Activated naive CD8-positive, alpha-beta T cell (primary cell): Measurements from ENCODE around the gene PDE8B.

Experiments used
- H3K27ac Mint-ChIP-seq: one replicate; pipeline ENCODE4 v1.8.0; 2021; ENCODE audit warnings: mixed read lengths
- H3K27me3 Mint-ChIP-seq: one replicate; pipeline ENCODE4 v1.8.0; 2021; ENCODE audit warnings: mixed read lengths
- H3K36me3 Mint-ChIP-seq: one replicate; pipeline ENCODE4 v1.8.0; 2021; ENCODE audit warnings: mixed read lengths
- H3K4me1 Mint-ChIP-seq: one replicate; pipeline ENCODE4 v1.8.0; 2021; ENCODE audit warnings: low read depth, mixed read lengths
- H3K4me3 Mint-ChIP-seq: one replicate; pipeline ENCODE4 v1.8.0; 2021; ENCODE audit warnings: mild to moderate bottlenecking, mixed read lengths
- H3K9me3 Mint-ChIP-seq: one replicate; pipeline ENCODE4 v1.8.0; 2021; ENCODE audit warnings: low read depth, mixed read lengths

Gene PDE8B

DNA sequence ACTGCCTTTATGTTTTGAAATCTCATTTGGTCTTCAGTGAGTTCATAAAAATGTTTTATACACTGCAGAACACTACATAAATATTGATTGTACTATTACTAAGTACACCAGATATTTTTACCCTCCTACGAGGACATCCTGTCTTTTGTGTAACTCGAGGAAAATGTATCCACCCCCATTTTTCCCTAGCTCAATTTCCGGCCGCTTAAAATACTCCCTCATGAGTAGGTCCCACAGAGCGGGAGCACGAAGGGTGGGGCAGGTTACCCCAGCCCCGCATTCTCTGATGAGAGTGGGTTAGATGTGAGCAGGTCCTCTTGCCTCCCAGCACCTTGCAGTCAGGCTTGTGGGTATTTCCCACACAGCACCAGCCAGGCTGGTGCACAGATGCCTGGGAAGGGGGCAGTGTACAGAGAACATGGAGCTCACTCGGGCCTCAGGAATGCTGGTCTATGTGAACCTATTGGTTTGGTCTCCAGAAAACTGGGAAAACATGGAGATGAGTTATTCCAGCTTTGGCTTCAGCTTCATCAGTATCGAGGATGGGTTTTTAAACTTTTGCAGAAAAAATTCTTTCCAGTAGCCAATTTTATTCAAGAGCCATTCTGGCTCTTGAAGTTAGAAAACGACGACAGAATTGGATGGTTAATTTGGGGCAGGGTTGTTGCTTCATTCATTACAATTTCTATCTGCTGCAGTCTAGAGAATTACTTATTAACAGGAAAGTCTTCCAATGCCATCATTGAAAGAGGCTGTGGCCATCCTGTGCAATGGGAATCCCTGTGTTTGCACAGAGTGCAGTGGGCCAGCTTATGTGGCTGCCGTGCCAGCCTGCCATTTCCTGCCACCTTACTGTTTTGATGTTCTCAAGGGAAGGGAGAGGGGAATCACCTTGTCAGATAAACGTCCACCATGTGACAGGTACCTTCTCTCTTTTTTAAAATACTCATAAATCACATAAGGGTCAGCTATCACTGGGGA lies 208.4 kb downstream of the PDE8B start:
- Mint-ChIP-seq H3K36me3 (no peaks in the 10 kb centered on the region), H3K27me3 (peaks cover 6% of the 10 kb centered on the region), H3K4me3 (no peak overlapping the region), H3K9me3 (peaks cover 4% of the 10 kb centered on the region), H3K4me1 (no peaks in the 10 kb centered on the region), H3K27ac (no peak overlapping the region)

- Mint-ChIP-seq H3K36me3 (no peaks in the 10 kb centered on the region), H3K9me3 (peaks cover 4% of the 10 kb centered on the region), H3K4me1 (no peaks in the 10 kb centered on the region), H3K27me3 (peaks cover 5% of the 10 kb centered on the region), H3K4me3 (no peak overlapping the region), H3K27ac (no peak overlapping the region)
Observed at GRCh38 chr5:77419644-77420582, 209.4 kb downstream of the PDE8B start.

DNA sequence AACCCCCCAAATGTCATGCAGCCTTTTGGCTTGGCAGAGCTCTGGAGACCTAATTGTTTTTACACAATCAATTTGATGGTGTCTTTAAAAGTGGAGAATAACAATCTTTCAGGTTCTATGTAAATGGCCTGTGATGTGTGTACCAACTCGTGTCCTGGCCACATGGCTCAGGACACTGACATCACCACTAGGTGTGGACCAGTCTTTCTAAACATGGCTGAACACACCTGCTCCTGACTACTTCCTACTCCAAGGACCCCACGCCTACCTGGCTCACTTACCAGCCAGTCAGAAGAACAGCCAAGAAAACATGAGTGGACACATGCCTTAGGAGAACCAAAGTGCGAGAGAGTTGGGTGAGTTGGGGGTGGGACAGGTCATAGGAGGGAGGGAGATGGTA lies 210.5 kb downstream of the PDE8B start:
- Mint-ChIP-seq H3K36me3 (no peaks in the 10 kb centered on the region), H3K4me1 (no peaks in the 10 kb centered on the region), H3K4me3 (no peak overlapping the region), H3K27ac (no peak overlapping the region), H3K9me3 (peaks cover 4% of the 10 kb centered on the region), H3K27me3 (peaks cover 4% of the 10 kb centered on the region)

- no peaks in the 10 kb centered on the region for H3K36me3 Mint-ChIP-seq
- H3K27me3 Mint-ChIP-seq: no peaks in the 10 kb centered on the region
- no peaks in the 10 kb centered on the region for H3K4me1 Mint-ChIP-seq
- no peak overlapping the region for H3K4me3 Mint-ChIP-seq
- H3K27ac Mint-ChIP-seq: no peak overlapping the region
- H3K9me3 Mint-ChIP-seq: peaks cover 4% of the 10 kb centered on the region
Observed at GRCh38 chr5:77423022-77423750, 212.7 kb downstream of the PDE8B start.

DNA sequence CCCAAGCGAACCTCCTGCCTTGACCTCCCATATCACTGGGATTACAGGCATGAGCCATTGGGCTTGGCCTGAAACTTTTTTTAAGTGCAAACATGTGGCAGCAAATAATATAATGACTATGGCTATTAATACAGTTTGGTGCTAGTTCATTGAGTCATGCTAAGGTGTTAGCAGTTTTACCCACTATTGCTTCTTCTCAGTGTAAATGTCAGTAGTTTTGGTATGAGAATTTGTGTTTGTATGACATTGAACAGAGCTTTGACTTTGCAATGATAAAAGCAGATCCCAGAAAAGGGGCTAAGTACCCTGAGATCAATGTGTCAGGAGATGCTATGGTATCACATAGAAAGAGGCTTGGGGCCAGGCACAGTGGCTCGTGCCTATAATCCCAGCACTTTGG lies 214.4 kb downstream of the PDE8B start:
- Mint-ChIP-seq H3K27ac (no peak overlapping the region), H3K4me3 (no peak overlapping the region), H3K4me1 (no peaks in the 10 kb centered on the region), H3K9me3 (peaks cover 4% of the 10 kb centered on the region), H3K36me3 (peaks cover under 1% of the 10 kb centered on the region), H3K27me3 (no peaks in the 10 kb centered on the region)

DNA sequence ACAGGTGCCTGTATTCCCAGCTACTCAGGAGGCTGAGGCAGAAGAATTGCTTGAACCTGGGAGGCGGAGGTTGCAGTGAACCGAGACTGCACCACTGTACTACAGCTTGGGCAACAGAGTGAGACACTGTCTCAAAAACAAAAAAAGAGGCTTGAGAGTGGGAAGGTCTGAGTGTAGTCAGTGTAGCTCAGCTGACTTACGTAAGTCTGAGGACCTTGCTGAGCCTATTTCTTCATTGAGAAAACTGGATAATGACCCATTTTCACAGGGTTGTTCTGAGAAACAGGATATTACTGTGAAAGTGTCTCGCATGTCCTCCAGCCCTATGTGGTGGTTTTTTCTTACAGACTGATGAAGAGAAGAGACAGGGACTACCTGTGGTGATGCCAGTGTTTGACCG lies 214.9 kb downstream of the PDE8B start:
- no peak overlapping the region for H3K4me3 Mint-ChIP-seq
- H3K9me3 Mint-ChIP-seq: peaks cover 4% of the 10 kb centered on the region
- H3K27ac Mint-ChIP-seq: no peak overlapping the region

DNA sequence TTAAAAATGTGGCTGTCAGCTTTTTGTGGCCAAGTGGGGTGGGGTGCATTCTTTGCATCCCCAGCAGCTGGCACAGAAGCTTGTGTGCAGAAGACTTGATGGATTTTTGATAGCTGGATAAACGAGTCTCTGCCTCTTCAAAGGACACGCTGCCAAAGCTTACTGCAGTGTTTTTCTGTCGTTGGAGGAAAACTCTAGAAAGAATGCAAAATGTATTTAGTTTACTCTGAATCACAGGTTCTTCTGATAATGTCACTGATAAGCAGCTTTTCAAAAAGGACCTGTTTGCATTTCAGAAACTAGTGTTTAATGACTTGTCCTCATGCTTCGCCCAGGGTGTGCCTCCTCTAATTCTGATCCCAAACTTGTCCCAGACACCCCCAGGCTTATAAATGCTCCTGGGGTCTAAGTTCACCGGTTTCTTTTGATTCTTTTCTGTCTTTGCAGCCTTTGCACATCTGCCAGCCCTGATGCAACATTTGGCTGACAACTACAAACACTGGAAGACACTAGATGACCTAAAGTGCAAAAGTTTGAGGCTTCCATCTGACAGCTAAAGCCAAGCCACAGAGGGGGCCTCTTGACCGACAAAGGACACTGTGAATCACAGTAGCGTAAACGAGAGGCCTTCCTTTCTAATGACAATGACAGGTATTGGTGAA lies 215.6 kb downstream of the PDE8B start:
- Mint-ChIP-seq H3K27ac (no peak overlapping the region), H3K36me3 (peaks cover 2% of the 10 kb centered on the region), H3K4me3 (no peak overlapping the region), H3K27me3 (no peaks in the 10 kb centered on the region), H3K4me1 (no peaks in the 10 kb centered on the region), H3K9me3 (peaks cover 4% of the 10 kb centered on the region)

More for the DNA sequence above, 214.9 kb downstream of the PDE8B start:
- Mint-ChIP-seq H3K4me1 (no peaks in the 10 kb centered on the region), H3K36me3 (peaks cover 2% of the 10 kb centered on the region), H3K27me3 (no peaks in the 10 kb centered on the region)

- H3K27me3 Mint-ChIP-seq: no peaks in the 10 kb centered on the region
- H3K9me3 Mint-ChIP-seq: peaks cover 4% of the 10 kb centered on the region
- no peak overlapping the region for H3K4me3 Mint-ChIP-seq
- peaks cover 2% of the 10 kb centered on the region for H3K36me3 Mint-ChIP-seq
- no peaks in the 10 kb centered on the region for H3K4me1 Mint-ChIP-seq
- H3K27ac Mint-ChIP-seq: no peak overlapping the region
Observed at GRCh38 chr5:77426670-77427069, 216.2 kb downstream of the PDE8B start.

- Mint-ChIP-seq H3K9me3 (peaks cover 3% of the 10 kb centered on the region), H3K4me1 (no peaks in the 10 kb centered on the region), H3K27ac (no peak overlapping the region), H3K27me3 (no peaks in the 10 kb centered on the region), H3K36me3 (peaks cover 8% of the 10 kb centered on the region), H3K4me3 (no peak overlapping the region)
Observed at GRCh38 chr5:77427998-77428397, 217.5 kb downstream of the PDE8B start.

GRCh38 chr5:77428526-77428925 lies 218.0 kb downstream of the PDE8B start:
- Mint-ChIP-seq H3K36me3 (peaks cover 10% of the 10 kb centered on the region), H3K4me1 (no peaks in the 10 kb centered on the region), H3K27ac (no peak overlapping the region), H3K4me3 (no peak overlapping the region), H3K9me3 (no peaks in the 10 kb centered on the region), H3K27me3 (no peaks in the 10 kb centered on the region)

GRCh38 chr5:77430726-77431125 lies 220.2 kb downstream of the PDE8B start:
- H3K4me1 Mint-ChIP-seq: no peaks in the 10 kb centered on the region
- H3K27ac Mint-ChIP-seq: no peak overlapping the region
- no peaks in the 10 kb centered on the region for H3K9me3 Mint-ChIP-seq
- H3K27me3 Mint-ChIP-seq: no peaks in the 10 kb centered on the region
- H3K36me3 Mint-ChIP-seq: peaks cover 12% of the 10 kb centered on the region
- H3K4me3 Mint-ChIP-seq: no peak overlapping the region

GRCh38 chr5:77431286-77431685 lies 220.8 kb downstream of the PDE8B start:
- H3K36me3 Mint-ChIP-seq: peaks cover 14% of the 10 kb centered on the region
- H3K9me3 Mint-ChIP-seq: no peaks in the 10 kb centered on the region
- H3K27ac Mint-ChIP-seq: no peak overlapping the region

DNA sequence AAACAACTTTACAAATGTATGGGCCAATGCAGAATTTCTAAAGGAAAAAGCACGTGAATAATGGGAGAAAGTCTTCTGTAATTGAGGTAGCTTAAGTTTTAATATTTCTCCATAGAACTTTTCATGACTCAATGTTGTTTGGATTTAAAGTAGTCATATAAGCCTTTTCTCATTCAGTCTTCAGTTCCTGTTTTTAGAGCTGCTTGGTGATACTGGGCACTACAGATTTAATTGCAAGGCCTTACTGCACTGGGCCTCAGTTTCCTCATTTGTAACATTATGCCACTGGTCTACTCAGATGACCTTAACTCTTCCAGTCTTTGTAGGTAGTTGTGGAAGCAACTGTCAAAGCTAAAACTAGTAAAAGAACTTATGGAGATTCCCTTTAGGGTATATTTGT lies 221.2 kb downstream of the PDE8B start:
- Mint-ChIP-seq H3K9me3 (no peaks in the 10 kb centered on the region), H3K36me3 (peaks cover 18% of the 10 kb centered on the region), H3K27me3 (no peaks in the 10 kb centered on the region), H3K4me1 (no peaks in the 10 kb centered on the region), H3K4me3 (no peak overlapping the region), H3K27ac (no peak overlapping the region)

More at GRCh38 chr5:77431286-77431685, 220.8 kb downstream of the PDE8B start:
- Mint-ChIP-seq H3K4me1 (no peaks in the 10 kb centered on the region), H3K27me3 (no peaks in the 10 kb centered on the region), H3K4me3 (no peak overlapping the region)

DNA sequence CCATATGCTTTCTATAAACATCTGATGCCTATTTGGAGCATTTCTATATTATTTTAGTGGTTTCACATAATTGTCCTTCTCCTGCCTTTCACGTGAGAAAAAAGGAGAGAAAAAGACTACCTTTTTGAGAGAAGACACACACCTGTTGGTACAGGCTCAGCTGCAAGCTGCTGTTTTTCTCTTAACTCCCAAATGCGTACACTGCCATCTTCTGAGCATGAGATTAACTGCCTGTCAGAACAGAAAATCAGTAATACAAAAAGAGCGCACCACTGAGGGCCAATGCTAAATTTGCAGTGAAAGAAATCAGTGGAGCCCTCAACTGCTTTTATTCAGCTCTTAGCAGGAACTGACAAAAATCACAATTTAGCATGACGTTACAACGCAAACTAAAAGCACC lies 226.7 kb downstream of the PDE8B start:
- Mint-ChIP-seq H3K36me3 (peaks cover 22% of the 10 kb centered on the region), H3K27me3 (no peaks in the 10 kb centered on the region), H3K4me3 (no peak overlapping the region), H3K9me3 (no peaks in the 10 kb centered on the region), H3K4me1 (no peaks in the 10 kb centered on the region), H3K27ac (no peak overlapping the region)
